ENCODE results near the gene CPNE1. TPM values are rescaled to one million over a fixed set of nuclear protein-coding genes. Genes with fewer than 3 reads are reported as not detected.
"Not testable (repeated sequence)": the region's sequence is repeated elsewhere in the genome, so short reads cannot be mapped to it uniquely, and the experiment has no call there.

CPNE1 gene
- total RNA-seq, 2 donors from 2014 or later: 238 to 441 TPM

- Histone ChIP-seq H3K9me3 (ENCODE audit: control insufficient read depth, low read length) (no peaks in the 10 kb centered on the region), H3K9ac (ENCODE audit: extremely low read depth, low read length, poor library complexity, severe bottlenecking) (no peak overlapping the region), H3K36me3 (ENCODE audit: control insufficient read depth, insufficient read depth, low read length) (peaks cover 96% of the 10 kb centered on the region), H3K27ac (ENCODE audit: low read depth, low read length) (no peak overlapping the region), H3K4me3 (ENCODE audit: low read length) (no peak overlapping the region), H3K27me3 (ENCODE audit: control insufficient read depth, insufficient read depth, low read length, poor library complexity, severe bottlenecking) (no peaks in the 10 kb centered on the region), H3K4me1 (ENCODE audit: control insufficient read depth, insufficient read depth, low read length) (no peaks in the 10 kb centered on the region)
- H3K4me1 Mint-ChIP-seq: no peaks in the 10 kb centered on the region
- no peak for TF ChIP-seq CTCF (conservative IDR thresholded peaks at IDR 0.05)
- H3K9me3 Mint-ChIP-seq: no peaks in the 10 kb centered on the region
- no CpG with 5 or more reads among the region's 1 CpG for WGBS, 2 experiments (ENCODE audit: insufficient coverage in 1 of 2, insufficient read length in 1 of 2)
- H3K27me3 Mint-ChIP-seq (ENCODE audit: insufficient read depth): no peaks in the 10 kb centered on the region
- no peak for DNase-seq
- H3K4me3 Mint-ChIP-seq: no peak overlapping the region
- no peak overlapping the region for H3K27ac Mint-ChIP-seq
- H3K36me3 Mint-ChIP-seq (ENCODE audit: low read depth): peaks cover 73% of the 10 kb centered on the region
These were observed 44.6 kb upstream of the CPNE1 start for GRCh38 chr20:35709259-35709658.

- WGBS, 2 experiments (ENCODE audit: insufficient coverage in 1 of 2, insufficient read length in 1 of 2): 94% methylated on average over 1 of the region's 1 CpG; no CpG with 5 or more reads in 1 of the 2 experiments
- Mint-ChIP-seq H3K27ac (no peak overlapping the region), H3K9me3 (no peaks in the 10 kb centered on the region), H3K27me3 (ENCODE audit: insufficient read depth) (no peaks in the 10 kb centered on the region), H3K4me3 (no peak overlapping the region), H3K36me3 (ENCODE audit: low read depth) (peaks cover 73% of the 10 kb centered on the region), H3K4me1 (no peaks in the 10 kb centered on the region)
- H3K36me3 ChIP-seq (ENCODE audit: control insufficient read depth, insufficient read depth, low read length): peaks cover 96% of the 10 kb centered on the region
- no peak for DNase-seq
- no peak overlapping the region for H3K9ac ChIP-seq (ENCODE audit: extremely low read depth, low read length, poor library complexity, severe bottlenecking)
- no peak overlapping the region for H3K27ac ChIP-seq (ENCODE audit: low read depth, low read length)
- TF ChIP-seq CTCF (conservative IDR thresholded peaks at IDR 0.05): no peak
- H3K4me1 ChIP-seq (ENCODE audit: control insufficient read depth, insufficient read depth, low read length): no peaks in the 10 kb centered on the region
- H3K4me3 ChIP-seq (ENCODE audit: low read length): no peak overlapping the region
- no peaks in the 10 kb centered on the region for H3K27me3 ChIP-seq (ENCODE audit: control insufficient read depth, insufficient read depth, low read length, poor library complexity, severe bottlenecking)
- no peaks in the 10 kb centered on the region for H3K9me3 ChIP-seq (ENCODE audit: control insufficient read depth, low read length)
These were observed 43.8 kb upstream of the CPNE1 start for GRCh38 chr20:35708502-35708901.

GRCh38 chr20:35706591-35707529, 42.2 kb upstream of the CPNE1 start:
- H3K4me3 Mint-ChIP-seq; H3K27ac ChIP-seq (ENCODE audit: low read depth, low read length); H3K9me3 Mint-ChIP-seq; H3K4me3 ChIP-seq (ENCODE audit: low read length); H3K4me1 ChIP-seq (ENCODE audit: control insufficient read depth, insufficient read depth, low read length); H3K9me3 ChIP-seq (ENCODE audit: control insufficient read depth, low read length); DNase-seq; H3K27me3 ChIP-seq (ENCODE audit: control insufficient read depth, insufficient read depth, low read length, poor library complexity, severe bottlenecking); H3K27me3 Mint-ChIP-seq (ENCODE audit: insufficient read depth); H3K9ac ChIP-seq (ENCODE audit: extremely low read depth, low read length, poor library complexity, severe bottlenecking); H3K4me1 Mint-ChIP-seq: not testable (repeated sequence)
- H3K36me3 ChIP-seq (ENCODE audit: control insufficient read depth, insufficient read depth, low read length): peaks cover 96% of the 10 kb centered on the region
- WGBS, 2 experiments (ENCODE audit: insufficient coverage in 1 of 2, insufficient read length in 1 of 2): 95 to 97% methylated on average over 6 to 13 of the region's 17 CpGs
- H3K27ac Mint-ChIP-seq: peak overlapping the region; percentile 30
- peaks cover 79% of the 10 kb centered on the region for H3K36me3 Mint-ChIP-seq (ENCODE audit: low read depth)

GRCh38 chr20:35705894-35706293, 41.2 kb upstream of the CPNE1 start:
- H3K36me3 Mint-ChIP-seq (ENCODE audit: low read depth): peaks cover 75% of the 10 kb centered on the region
- H3K27ac ChIP-seq (ENCODE audit: low read depth, low read length); DNase-seq; H3K9me3 ChIP-seq (ENCODE audit: control insufficient read depth, low read length); H3K4me3 Mint-ChIP-seq; H3K9me3 Mint-ChIP-seq; H3K27ac Mint-ChIP-seq; H3K4me1 ChIP-seq (ENCODE audit: control insufficient read depth, insufficient read depth, low read length); H3K9ac ChIP-seq (ENCODE audit: extremely low read depth, low read length, poor library complexity, severe bottlenecking); H3K4me1 Mint-ChIP-seq; H3K27me3 Mint-ChIP-seq (ENCODE audit: insufficient read depth); H3K27me3 ChIP-seq (ENCODE audit: control insufficient read depth, insufficient read depth, low read length, poor library complexity, severe bottlenecking); H3K4me3 ChIP-seq (ENCODE audit: low read length): not testable (repeated sequence)
- WGBS, 2 experiments (ENCODE audit: insufficient coverage in 1 of 2, insufficient read length in 1 of 2): 88 to 96% methylated on average over 10 to 11 of the region's 11 CpGs
- H3K36me3 ChIP-seq (ENCODE audit: control insufficient read depth, insufficient read depth, low read length): peaks cover 93% of the 10 kb centered on the region

Data from endodermal cell (in vitro differentiated cells).